ENCODE results near the gene NDUFS8.

The NDUFS8 gene

DNA sequence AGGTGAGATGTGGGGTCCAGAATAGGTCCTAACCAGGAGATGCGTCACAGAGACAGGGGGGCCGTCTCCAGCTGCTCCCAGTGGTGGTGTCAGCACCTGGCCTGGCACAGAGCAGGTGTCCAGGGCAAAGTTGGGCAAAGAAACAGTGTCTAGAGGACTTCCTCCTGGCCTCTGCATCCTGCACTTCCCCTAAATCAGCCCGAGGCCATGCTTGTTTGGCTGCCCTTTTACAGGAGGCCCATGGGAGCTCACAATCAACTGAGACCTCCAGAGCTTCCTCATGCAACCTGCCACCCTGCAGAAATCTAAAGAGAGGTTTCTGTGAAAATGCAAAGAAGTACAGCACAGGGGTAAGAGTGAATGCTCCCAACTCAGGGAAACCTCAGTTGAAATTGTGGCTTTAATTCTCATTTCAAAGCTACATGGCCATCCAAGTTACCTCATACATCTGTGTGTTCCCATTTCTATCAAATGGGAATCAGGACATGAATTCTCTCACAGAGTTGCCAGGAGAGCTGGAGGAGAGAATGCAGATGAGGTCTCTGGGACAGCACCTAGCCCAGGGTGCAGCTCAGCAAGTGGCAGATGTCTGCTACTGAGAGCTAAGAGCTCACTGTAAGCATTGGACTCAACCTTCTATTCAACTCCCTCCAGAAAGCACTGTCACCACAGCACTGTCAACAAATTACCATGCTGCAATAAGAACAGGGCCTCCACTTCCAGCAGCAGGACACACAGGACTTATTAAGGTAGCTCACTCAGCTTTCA, 41.0 kb downstream of the NDUFS8 start:
- Histone ChIP-seq H2AFZ (ENCODE audit: low read depth, low read length) (no peak overlapping the region), H3K4ac (ENCODE audit: low read depth in 1 of 2, low read length in 2 of 2) (no peak overlapping the region), H3K36me3 (ENCODE audit: control insufficient read depth in 1 of 2, insufficient read depth in 2 of 2, low read depth in 1 of 2, low read length in 2 of 2) (peaks cover 34 to 67% of the 10 kb centered on the region in 2 experiments), H3K79me1 (replicated peaks; ENCODE audit: low read length, poor library complexity, severe bottlenecking) (peaks cover 15% of the 10 kb centered on the region), H3K4me3 (ENCODE audit: insufficient read depth in 1 of 2, low read depth in 1 of 2, low read length in 2 of 2) (no peak overlapping the region), H3K4me2 (ENCODE audit: low read length, poor library complexity, severe bottlenecking) (no peak overlapping the region), H3K9ac (ENCODE audit: low read length) (no peak overlapping the region), H2BK120ac (ENCODE audit: low read depth, low read length) (no peak overlapping the region), H3K27me3 (ENCODE audit: control insufficient read depth in 1 of 2, insufficient read depth in 1 of 2, low read length in 2 of 2) (no peaks in the 10 kb centered on the region), H2BK15ac (ENCODE audit: low read depth, poor library complexity, severe bottlenecking) (no peak overlapping the region), H2BK5ac (ENCODE audit: low read depth, low read length, poor library complexity, severe bottlenecking) (no peak overlapping the region), H3K18ac (ENCODE audit: low read depth in 1 of 2, low read length in 2 of 2) (no peak overlapping the region), H4K91ac (ENCODE audit: low read length) (no peak overlapping the region), H3K27ac (ENCODE audit: low read length, poor library complexity, severe bottlenecking) (no peak overlapping the region), H4K8ac (ENCODE audit: low read length) (no peak overlapping the region), H2BK12ac (ENCODE audit: low read length in 2 of 2) (no peak overlapping the region), H3K14ac (ENCODE audit: low read length in 2 of 2) (no peak overlapping the region), H2AK5ac (ENCODE audit: low read length, severe bottlenecking) (no peak overlapping the region), H3K9me3 (ENCODE audit: control insufficient read depth, low read length) (no peaks in the 10 kb centered on the region), H3K23ac (ENCODE audit: low read length in 2 of 2) (no peak overlapping the region), H3K4me1 (ENCODE audit: control insufficient read depth, insufficient read depth, low read depth, low read length) (peaks cover 7% of the 10 kb centered on the region)
- no peak for DNase-seq
- WGBS: 93% methylated on average over 3 of the region's 3 CpGs

DNA sequence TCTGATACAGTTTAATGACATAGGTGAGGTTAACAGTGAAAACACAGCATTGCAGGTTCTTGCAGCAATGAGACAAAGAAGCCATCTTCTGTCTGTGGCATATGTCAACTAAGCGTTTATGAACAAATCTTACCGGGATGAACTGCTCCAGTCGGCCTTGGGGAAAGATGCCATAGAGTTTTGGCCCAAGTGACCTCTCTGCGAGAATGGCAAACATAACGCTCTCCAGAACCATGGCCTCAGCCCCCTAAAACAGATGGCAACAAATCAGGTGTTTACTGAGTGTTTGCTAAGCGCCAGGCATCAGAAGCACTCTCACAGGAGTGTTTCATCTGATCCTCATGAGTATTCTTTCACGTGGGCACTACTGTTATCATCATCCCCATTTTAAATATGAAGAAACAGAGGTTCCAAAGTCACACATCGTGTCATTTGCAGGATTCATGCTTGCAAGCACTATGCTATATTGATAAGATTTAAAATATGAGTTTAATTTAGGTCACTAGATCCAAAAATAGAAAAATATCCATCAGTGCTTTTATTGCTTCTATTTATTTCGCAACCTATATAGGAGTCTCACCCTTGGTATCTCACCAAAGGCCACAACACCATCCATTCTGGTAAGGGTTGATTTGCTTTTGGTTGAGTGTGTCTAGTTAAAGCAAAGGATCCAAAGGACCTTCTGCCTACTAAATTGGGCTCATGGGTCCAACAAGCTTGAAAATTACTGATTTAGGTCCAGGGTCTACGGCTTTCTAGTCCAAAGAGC, 44.3 kb downstream of the NDUFS8 start:
- Histone ChIP-seq H2BK15ac (ENCODE audit: low read depth, poor library complexity, severe bottlenecking) (no peak overlapping the region), H3K27ac (ENCODE audit: low read length, poor library complexity, severe bottlenecking) (no peak overlapping the region), H2AK5ac (ENCODE audit: low read length, severe bottlenecking) (no peak overlapping the region), H3K18ac (ENCODE audit: low read depth in 1 of 2, low read length in 2 of 2) (no peak overlapping the region), H4K8ac (ENCODE audit: low read length) (no peak overlapping the region), H3K14ac (ENCODE audit: low read length in 2 of 2) (no peak overlapping the region), H2AFZ (ENCODE audit: low read depth, low read length) (no peak overlapping the region), H3K79me1 (replicated peaks; ENCODE audit: low read length, poor library complexity, severe bottlenecking) (peaks cover 17% of the 10 kb centered on the region), H2BK12ac (ENCODE audit: low read length in 2 of 2) (no peak overlapping the region), H3K27me3 (ENCODE audit: control insufficient read depth in 1 of 2, insufficient read depth in 1 of 2, low read length in 2 of 2) (no peaks in the 10 kb centered on the region), H4K91ac (ENCODE audit: low read length) (no peak overlapping the region), H3K4me3 (ENCODE audit: insufficient read depth in 1 of 2, low read depth in 1 of 2, low read length in 2 of 2) (no peak overlapping the region), H3K4ac (ENCODE audit: low read depth in 1 of 2, low read length in 2 of 2) (no peak overlapping the region), H3K9ac (ENCODE audit: low read length) (no peak overlapping the region), H2BK5ac (ENCODE audit: low read depth, low read length, poor library complexity, severe bottlenecking) (no peak overlapping the region), H3K9me3 (ENCODE audit: control insufficient read depth, low read length) (no peaks in the 10 kb centered on the region), H3K23ac (ENCODE audit: low read length in 2 of 2) (no peak overlapping the region), H3K36me3 (ENCODE audit: control insufficient read depth in 1 of 2, insufficient read depth in 2 of 2, low read depth in 1 of 2, low read length in 2 of 2) (peaks cover 24 to 38% of the 10 kb centered on the region in 2 experiments), H3K4me2 (ENCODE audit: low read length, poor library complexity, severe bottlenecking) (no peak overlapping the region), H3K4me1 (ENCODE audit: control insufficient read depth, insufficient read depth, low read depth, low read length) (no peaks in the 10 kb centered on the region), H2BK120ac (ENCODE audit: low read depth, low read length) (no peak overlapping the region)
- WGBS: 95% methylated on average over 8 of the region's 10 CpGs
- no peak for DNase-seq

DNA sequence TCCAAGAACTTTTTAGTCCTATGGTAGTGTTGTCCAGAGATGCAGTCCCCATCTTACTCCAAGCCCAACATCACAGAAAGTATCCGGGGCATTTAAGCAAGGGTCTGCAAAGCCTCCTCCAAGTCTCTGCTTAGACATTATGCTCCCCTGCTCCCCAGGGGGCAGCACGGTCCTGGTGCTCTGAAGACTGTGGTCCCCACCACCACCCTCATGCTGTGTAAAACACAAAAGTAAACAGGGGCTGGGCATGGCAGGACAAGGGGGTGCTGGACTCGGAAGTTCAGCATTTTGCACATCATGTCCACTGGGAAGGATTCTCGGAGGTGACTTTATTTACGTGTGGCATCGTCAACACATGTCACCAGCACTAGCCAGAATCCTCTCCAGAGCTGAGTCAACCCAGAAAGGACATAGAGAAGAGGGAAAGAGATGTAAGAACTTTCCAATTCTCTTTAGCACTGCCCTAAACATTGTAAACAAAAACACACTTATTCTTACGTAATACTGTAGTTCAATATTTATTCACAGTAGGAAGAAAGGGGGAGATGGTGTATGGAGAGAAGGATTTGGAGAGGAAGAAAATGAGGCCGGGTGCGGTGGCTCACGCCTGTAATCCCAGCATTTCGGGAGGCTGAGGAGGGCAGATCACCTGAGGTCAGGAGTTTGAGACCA, 46.0 kb downstream of the NDUFS8 start:
- Histone ChIP-seq H3K4me2 (ENCODE audit: low read length, poor library complexity, severe bottlenecking) (no peak overlapping the region), H3K14ac (ENCODE audit: low read length in 2 of 2) (no peak overlapping the region), H2AFZ (ENCODE audit: low read depth, low read length) (no peak overlapping the region), H2BK12ac (ENCODE audit: low read length in 2 of 2) (no peak overlapping the region), H3K4ac (ENCODE audit: low read depth in 1 of 2, low read length in 2 of 2) (no peak overlapping the region), H3K27me3 (ENCODE audit: control insufficient read depth in 1 of 2, insufficient read depth in 1 of 2, low read length in 2 of 2) (no peaks in the 10 kb centered on the region), H2AK5ac (ENCODE audit: low read length, severe bottlenecking) (no peak overlapping the region), H3K18ac (ENCODE audit: low read depth in 1 of 2, low read length in 2 of 2) (no peak overlapping the region), H3K79me1 (replicated peaks; ENCODE audit: low read length, poor library complexity, severe bottlenecking) (peaks cover 22% of the 10 kb centered on the region), H3K9ac (ENCODE audit: low read length) (no peak overlapping the region), H2BK120ac (ENCODE audit: low read depth, low read length) (no peak overlapping the region), H4K91ac (ENCODE audit: low read length) (no peak overlapping the region), H3K27ac (ENCODE audit: low read length, poor library complexity, severe bottlenecking) (no peak overlapping the region), H3K9me3 (ENCODE audit: control insufficient read depth, low read length) (no peaks in the 10 kb centered on the region), H2BK15ac (ENCODE audit: low read depth, poor library complexity, severe bottlenecking) (no peak overlapping the region), H3K4me1 (ENCODE audit: control insufficient read depth, insufficient read depth, low read depth, low read length) (peaks cover 1% of the 10 kb centered on the region), H3K36me3 (ENCODE audit: control insufficient read depth in 1 of 2, insufficient read depth in 2 of 2, low read depth in 1 of 2, low read length in 2 of 2) (peaks cover 25 to 33% of the 10 kb centered on the region in 2 experiments), H3K4me3 (ENCODE audit: insufficient read depth in 1 of 2, low read depth in 1 of 2, low read length in 2 of 2) (no peak overlapping the region), H2BK5ac (ENCODE audit: low read depth, low read length, poor library complexity, severe bottlenecking) (no peak overlapping the region), H3K23ac (ENCODE audit: low read length in 2 of 2) (no peak overlapping the region), H4K8ac (ENCODE audit: low read length) (no peak overlapping the region)
- peak; percentile 16 for DNase-seq
- 97% methylated on average over 7 of the region's 11 CpGs for WGBS

All from mesenchymal stem cell (in vitro differentiated cells and primary cell).